GM12874 (cell line): ENCODE data around the gene IFRD2.
A peak's percentile ranks its signal among the peaks of the same experiment; 100 is the strongest.

ENCODE experiments used
- CTCF ChIP-seq: IDR thresholded peaks from 2 replicates; pipeline ENCODE4 v1.5.1; 2011; ENCODE audit warnings: low read depth, mild to moderate bottlenecking, control low read depth, low read length, moderate library complexity; ENCODE audit not compliant: insufficient read depth

IFRD2 gene

GRCh38 chr3:50297896-50298725 lies 5.9 kb upstream of the IFRD2 start:
- TF ChIP-seq CTCF: peak; percentile 1; the same call in 1 of the 2 replicates

GRCh38 chr3:50297384-50297775 lies 5.2 kb upstream of the IFRD2 start:
- no peak for TF ChIP-seq CTCF

- no peak for TF ChIP-seq CTCF
These were observed 4.6 kb upstream of the IFRD2 start for GRCh38 chr3:50296721-50297383.

GRCh38 chr3:50295553-50296431 lies 3.6 kb upstream of the IFRD2 start:
- no peak for TF ChIP-seq CTCF

GRCh38 chr3:50294492-50295403 lies 2.5 kb upstream of the IFRD2 start:
- TF ChIP-seq CTCF: no peak

GRCh38 chr3:50294089-50294488 lies 1.9 kb upstream of the IFRD2 start:
- TF ChIP-seq CTCF: no peak
